ENCODE data around the gene SLC6A8. TPM values are rescaled to one million over a fixed set of nuclear protein-coding genes. Genes with fewer than 3 reads are reported as not detected.

The SLC6A8 gene
- total RNA-seq, 2 experiments from 2014 or later, result 2.5 to 2.7 TPM

DNA sequence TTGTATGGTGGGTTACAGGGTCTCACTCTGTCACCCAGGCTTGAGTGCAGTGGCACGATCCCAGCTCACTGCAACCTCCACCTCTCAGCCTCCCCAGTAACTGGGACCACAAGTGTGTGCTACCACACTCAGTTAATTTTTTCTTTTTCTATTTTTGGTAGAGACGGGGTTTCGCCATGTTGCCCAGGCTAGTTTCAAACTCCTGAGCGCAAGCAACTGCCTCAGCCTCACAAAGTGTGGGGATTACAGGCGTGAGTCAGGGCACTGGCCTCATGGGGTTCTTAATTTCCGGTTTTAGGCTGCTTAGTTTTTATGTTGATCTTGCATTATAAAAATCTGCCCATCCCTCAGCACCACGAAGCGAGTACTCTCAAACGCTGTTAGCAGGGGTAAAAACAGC, 29.7 kb downstream of the SLC6A8 start:
- POLR2A ChIA-PET, result no interaction called here
- peaks cover 29% of the 10 kb centered on the region for H3K36me3 Mint-ChIP-seq (ENCODE audit: low read depth)
- H3K27me3 Mint-ChIP-seq, result no peaks in the 10 kb centered on the region
- H3K9me3 Mint-ChIP-seq, result no peaks in the 10 kb centered on the region
- H3K27ac Mint-ChIP-seq, result no peak overlapping the region
- ATAC-seq (no peak), DNase-seq (no peak)
- CTCF ChIA-PET, result no interaction called here
- TF ChIP-seq, protein P1, sequence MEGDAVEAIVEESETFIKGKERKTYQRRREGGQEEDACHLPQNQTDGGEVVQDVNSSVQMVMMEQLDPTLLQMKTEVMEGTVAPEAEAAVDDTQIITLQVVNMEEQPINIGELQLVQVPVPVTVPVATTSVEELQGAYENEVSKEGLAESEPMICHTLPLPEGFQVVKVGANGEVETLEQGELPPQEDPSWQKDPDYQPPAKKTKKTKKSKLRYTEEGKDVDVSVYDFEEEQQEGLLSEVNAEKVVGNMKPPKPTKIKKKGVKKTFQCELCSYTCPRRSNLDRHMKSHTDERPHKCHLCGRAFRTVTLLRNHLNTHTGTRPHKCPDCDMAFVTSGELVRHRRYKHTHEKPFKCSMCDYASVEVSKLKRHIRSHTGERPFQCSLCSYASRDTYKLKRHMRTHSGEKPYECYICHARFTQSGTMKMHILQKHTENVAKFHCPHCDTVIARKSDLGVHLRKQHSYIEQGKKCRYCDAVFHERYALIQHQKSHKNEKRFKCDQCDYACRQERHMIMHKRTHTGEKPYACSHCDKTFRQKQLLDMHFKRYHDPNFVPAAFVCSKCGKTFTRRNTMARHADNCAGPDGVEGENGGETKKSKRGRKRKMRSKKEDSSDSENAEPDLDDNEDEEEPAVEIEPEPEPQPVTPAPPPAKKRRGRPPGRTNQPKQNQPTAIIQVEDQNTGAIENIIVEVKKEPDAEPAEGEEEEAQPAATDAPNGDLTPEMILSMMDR (IDR thresholded peaks at IDR 0.05), result no peak
- H3K4me3 Mint-ChIP-seq, result no peak overlapping the region
- H3K4me1 Mint-ChIP-seq (ENCODE audit: low read depth), result peaks cover 18% of the 10 kb centered on the region
- intact Hi-C loops (cut with micrococcal nuclease), result no loop called here

DNA sequence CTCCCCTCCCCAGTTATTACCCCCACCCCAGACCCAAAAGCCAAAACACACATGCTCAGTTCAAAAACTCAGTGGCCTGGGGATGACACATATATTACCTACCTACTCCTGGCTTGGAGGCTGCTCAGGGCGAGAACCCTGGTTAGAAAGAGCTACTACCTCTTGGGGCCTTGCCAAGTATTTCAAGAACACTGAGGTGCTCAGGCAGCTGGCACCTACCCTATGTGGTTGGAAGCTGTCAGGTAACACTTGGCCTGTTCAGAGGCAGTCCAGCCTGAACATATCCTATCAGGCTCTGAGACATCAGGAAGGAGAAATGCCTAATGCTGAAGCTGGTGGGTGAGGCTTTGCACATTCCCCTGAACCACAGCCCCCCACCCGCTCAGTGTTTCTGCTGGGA, 31.5 kb downstream of the SLC6A8 start:
- intact Hi-C loops (cut with micrococcal nuclease), result no loop called here
- Mint-ChIP-seq H3K9me3 (no peaks in the 10 kb centered on the region), H3K27ac (no peak overlapping the region), H3K36me3 (ENCODE audit: low read depth) (peaks cover 27% of the 10 kb centered on the region), H3K27me3 (no peaks in the 10 kb centered on the region), H3K4me3 (no peak overlapping the region), H3K4me1 (ENCODE audit: low read depth) (peaks cover 18% of the 10 kb centered on the region)
- POLR2A ChIA-PET, result no interaction called here
- TF ChIP-seq, protein P1 (IDR thresholded peaks at IDR 0.05), result no peak
- DNase-seq (no peak), ATAC-seq (no peak)
- CTCF ChIA-PET, result no interaction called here

DNA sequence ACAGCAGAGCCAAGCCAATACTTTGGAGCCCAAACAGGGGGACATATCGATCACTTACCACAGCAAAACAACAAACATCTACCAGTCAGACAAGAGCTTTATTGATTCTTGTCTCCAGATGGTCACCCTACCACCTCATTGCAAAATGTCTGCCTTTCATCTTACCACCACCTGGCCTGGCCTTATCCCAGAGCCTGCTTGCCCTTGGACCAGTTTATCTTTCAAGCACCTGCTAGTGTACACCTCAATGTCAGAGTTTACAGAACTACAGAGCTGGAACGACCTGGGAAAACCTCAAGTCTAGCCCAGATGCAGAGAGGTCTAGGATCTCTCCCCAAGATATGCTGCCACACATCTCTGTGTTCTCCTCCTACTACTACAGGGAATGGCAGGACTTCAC, 32.0 kb downstream of the SLC6A8 start:
- Mint-ChIP-seq H3K9me3 (no peaks in the 10 kb centered on the region), H3K36me3 (ENCODE audit: low read depth) (peaks cover 26% of the 10 kb centered on the region), H3K4me3 (no peak overlapping the region), H3K4me1 (ENCODE audit: low read depth) (peaks cover 18% of the 10 kb centered on the region), H3K27ac (no peak overlapping the region), H3K27me3 (no peaks in the 10 kb centered on the region)
- DNase-seq (no peak), ATAC-seq (no peak)
- intact Hi-C loops (cut with micrococcal nuclease), result no loop called here
- ChIA-PET CTCF (interaction anchor here (1.0 kb wide), 1 partner anchor 11 kb away, joined by 4 read pairs; no protein-coding TSS in a partner anchor), POLR2A (no interaction called here)
- TF ChIP-seq, protein P1 (IDR thresholded peaks at IDR 0.05), result no peak

DNA sequence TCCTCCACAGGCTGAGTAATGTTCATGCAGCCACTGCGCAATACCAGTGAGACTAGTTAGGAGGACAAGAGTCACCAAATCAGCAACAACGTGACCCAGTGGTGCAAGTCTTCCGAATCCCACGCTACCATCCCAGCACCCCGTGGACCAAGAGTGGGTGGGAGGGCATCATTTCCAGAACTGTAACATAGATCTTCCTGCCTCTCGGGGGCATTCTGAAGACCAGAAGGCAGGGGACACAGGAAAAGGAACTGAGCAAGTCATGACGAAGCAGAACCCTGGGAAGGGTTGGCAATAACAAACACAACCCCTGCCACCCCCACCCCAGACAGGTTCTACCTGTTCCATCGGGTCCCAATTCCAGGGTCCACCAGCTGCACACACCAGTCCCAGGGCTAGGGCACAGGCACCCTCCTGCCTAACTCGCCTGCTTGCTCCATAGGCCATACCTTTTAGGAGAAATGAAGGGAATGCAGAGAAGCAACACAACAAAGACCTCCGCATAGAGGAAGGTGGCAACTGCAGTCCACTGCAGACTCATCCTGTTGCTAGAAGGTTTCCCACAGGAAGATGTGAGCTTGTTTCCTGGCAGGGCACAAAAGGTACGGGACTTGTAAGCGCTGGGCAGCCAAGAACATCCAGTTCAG, 35.1 kb downstream of the SLC6A8 start:
- peak overlapping the region; percentile 88 for H3K27ac Mint-ChIP-seq
- DNase-seq (no peak), ATAC-seq (no peak)
- intact Hi-C loops (cut with micrococcal nuclease), result no loop called here
- H3K27me3 Mint-ChIP-seq, result no peaks in the 10 kb centered on the region
- CTCF ChIA-PET, result interaction anchor here (1.6 kb wide), 1 partner anchor 13 kb away, joined by 4 read pairs; no protein-coding TSS in a partner anchor
- H3K9me3 Mint-ChIP-seq, result no peaks in the 10 kb centered on the region
- peak overlapping the region; percentile 89 for H3K4me3 Mint-ChIP-seq
- POLR2A ChIA-PET, result interaction anchor here (0.8 kb wide), 1 partner anchor 14 kb away, joined by 3 read pairs; no protein-coding TSS in a partner anchor
- H3K4me1 Mint-ChIP-seq (ENCODE audit: low read depth), result peaks cover 25% of the 10 kb centered on the region
- TF ChIP-seq, protein P1 (IDR thresholded peaks at IDR 0.05), result no peak
- H3K36me3 Mint-ChIP-seq (ENCODE audit: low read depth), result peaks cover 26% of the 10 kb centered on the region

All from activated CD8-positive, alpha-beta T cell treated with anti-CD3 and anti-CD28 coated beads for 36 hours (primary cell).